T-cell (primary cell): ENCODE data around the gene ROBO2. TPM values are rescaled to one million over a fixed set of nuclear protein-coding genes. Genes with fewer than 3 reads are reported as not detected.

Source experiments
- ATAC-seq, 4 experiments: fragments of 200-7000 bp in 3 of 4; fragments of 150-1000 bp in 1 of 4; cut with Tn5 transposase; replicated peaks in 1 of 4; 1 replicate in 3 of 4; 2 replicates in 1 of 4; pipeline ENCODE4 v1.10.0; 2021; ENCODE audit warnings: moderate library complexity in 3 of 4, mild to moderate bottlenecking in 2 of 4, moderate number of reproducible peaks in 1 of 4
- CTCF ChIA-PET, 2 donors: fragments of 300-600 bp; sonication (Branson Sonifier 250); formaldehyde crosslinking; loops; one replicate each; lab custom pipeline; 2022; ENCODE audit warnings: antibody characterized with exemption in 2 of 2; lab: Charles Lee
- POLR2A ChIA-PET, 2 donors: fragments of 300-600 bp; sonication (Branson Sonifier 250); formaldehyde crosslinking; loops; one replicate each; lab custom pipeline; 2022; ENCODE audit warnings: antibody characterized with exemption in 2 of 2; lab: Charles Lee
- DNase-seq, 35 experiments: peaks; one replicate each; pipeline versions ENCODE4 v3.0.0 to v3.0.0-alpha.2; 2013 to 2023
- H3K27ac ChIP-seq: one replicate; pipeline ENCODE4 v1.5.1; 2013; ENCODE audit warnings: low read length
- H3K27me3 ChIP-seq, 2 experiments: replicated peaks in 1 of 2; 1 replicate in 1 of 2; 2 replicates in 1 of 2; pipeline versions ENCODE4 v1.6.1 to v1.7.0; 2013; ENCODE audit warnings: low read length in 1 of 2, mixed read lengths in 1 of 2; ENCODE audit not compliant: control insufficient read depth in 2 of 2, insufficient read depth in 2 of 2; ENCODE audit errors: extremely low read depth in 1 of 2
- H3K36me3 ChIP-seq, 2 donors: 1 replicate in 1 of 2; 2 replicates in 1 of 2; pipeline versions ENCODE4 v1.6.1 to v1.7.0; 2013; ENCODE audit warnings: low read length in 1 of 2; ENCODE audit not compliant: control insufficient read depth in 2 of 2, insufficient read depth in 1 of 2; ENCODE audit errors: extremely low read depth in 1 of 2
- H3K4me1 ChIP-seq, 2 experiments: 1 replicate in 1 of 2; 2 replicates in 1 of 2; pipeline versions ENCODE4 v1.6.1 to v1.7.0; 2013; ENCODE audit warnings: low read length in 2 of 2, mixed read lengths in 1 of 2; ENCODE audit not compliant: insufficient read depth in 2 of 2, control insufficient read depth in 1 of 2; ENCODE audit errors: extremely low read depth in 1 of 2
- H3K4me3 ChIP-seq, 2 donors: 1 replicate in 1 of 2; 2 replicates in 1 of 2; pipeline versions ENCODE4 v1.5.1 to v1.7.0; 2013; ENCODE audit warnings: mild to moderate bottlenecking in 2 of 2, low read length in 1 of 2, moderate library complexity in 1 of 2; ENCODE audit not compliant: control insufficient read depth in 1 of 2; ENCODE audit errors: extremely low read depth in 1 of 2
- H3K9me3 ChIP-seq: 2 replicates; pipeline ENCODE4 v1.7.0; 2013
- H3K27ac Mint-ChIP-seq, 2 donors: one replicate each; pipeline ENCODE4 v1.8.0; 2020 to 2021; ENCODE audit warnings: mild to moderate bottlenecking in 2 of 2, mixed read lengths in 2 of 2
- H3K27me3 Mint-ChIP-seq, 2 donors: one replicate each; pipeline ENCODE4 v1.8.0; 2021 to 2022; ENCODE audit warnings: mixed read lengths in 2 of 2
- H3K36me3 Mint-ChIP-seq: one replicate; pipeline ENCODE4 v1.8.0; 2021; ENCODE audit warnings: mixed read lengths
- H3K4me1 Mint-ChIP-seq, 3 donors: one replicate each; pipeline ENCODE4 v1.8.0; 2020 to 2022; ENCODE audit warnings: mixed read lengths in 3 of 3, mild to moderate bottlenecking in 1 of 3
- H3K4me3 Mint-ChIP-seq, 3 donors: one replicate each; pipeline ENCODE4 v1.8.0; 2020 to 2022; ENCODE audit warnings: mild to moderate bottlenecking in 3 of 3, mixed read lengths in 3 of 3, moderate library complexity in 3 of 3
- H3K9me3 Mint-ChIP-seq, 3 donors: one replicate each; pipeline ENCODE4 v1.8.0; 2020 to 2022; ENCODE audit warnings: mixed read lengths in 3 of 3
- whole genome bisulfite sequencing: methylation state at CpG from one replicate; pipeline ENCODE4 v1.1.5; 2013; ENCODE audit warnings: missing lambda C conversion rate; ENCODE audit not compliant: insufficient coverage; 5-methylcytosine and 5-hydroxymethylcytosine counted together
- total RNA-seq, 35 experiments: library from RNA in 6 of 35; stranded (reverse) in 6 of 35; fragments of 120-200 nt in 1 of 35; gene quantifications; one replicate each; pipeline versions ENCODE4 v1.2.1 to v1.2.4 and lab custom pipeline; 2013 to 2026

Gene ROBO2
- total RNA-seq, 5 donors from 2014 or later (not counting 1 experiment from before 2014, with no cell fraction given) = not detected

DNA sequence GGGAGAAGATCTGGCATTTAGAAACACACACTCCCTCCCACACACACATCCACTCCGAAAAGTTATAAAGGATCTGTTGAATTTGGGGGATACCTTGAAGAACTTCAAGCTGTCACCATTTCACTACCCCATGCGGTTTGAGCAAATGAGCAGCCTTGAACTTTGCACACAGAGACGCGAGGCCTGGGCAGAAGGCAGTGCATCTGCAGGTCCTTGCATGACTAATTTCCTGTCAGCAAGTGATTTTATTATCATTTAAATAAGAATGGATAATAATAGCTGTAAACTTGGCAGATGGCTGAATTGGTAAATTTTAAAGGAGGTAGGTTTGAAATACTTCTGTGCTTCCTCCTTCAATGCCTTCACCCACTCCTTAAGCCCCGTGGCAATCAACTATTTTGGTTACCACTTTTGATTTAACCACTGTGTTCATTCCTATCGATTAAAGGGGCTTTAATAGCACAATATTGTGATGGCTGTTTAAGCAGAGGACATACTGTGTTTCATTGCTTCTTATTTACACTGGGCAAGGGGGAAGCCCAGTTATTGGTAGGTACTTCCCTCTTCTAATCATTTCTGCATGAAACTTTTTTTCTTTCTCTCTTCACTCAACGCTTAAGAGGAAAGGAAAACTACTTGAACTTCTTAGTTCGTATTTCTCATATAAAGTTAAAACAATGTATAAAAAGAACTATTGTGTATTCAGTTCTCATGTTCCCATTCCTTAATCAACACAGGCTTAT is 108.1 kb downstream of the ROBO2 start:
- DNase-seq (no peak), ATAC-seq (no peak)
- Mint-ChIP-seq H3K9me3 (peaks cover 4 to 25% (median 13%) of the 10 kb centered on the region in 3 donors), H3K27me3 (no peaks in the 10 kb centered on the region), H3K36me3 (no peaks in the 10 kb centered on the region), H3K27ac (no peak overlapping the region), H3K4me3 (no peak overlapping the region), H3K4me1 (no peaks in the 10 kb centered on the region)
- WGBS = 100% methylated on average over 2 of the region's 8 CpGs
- Histone ChIP-seq H3K36me3 (no peaks in the 10 kb centered on the region), H3K27me3 (no peaks in the 10 kb centered on the region), H3K4me1 (no peaks in the 10 kb centered on the region), H3K9me3 (no peaks in the 10 kb centered on the region), H3K27ac (no peak overlapping the region), H3K4me3 (no peak overlapping the region)
- CTCF ChIA-PET = no interaction called here
- POLR2A ChIA-PET = no interaction called here

DNA sequence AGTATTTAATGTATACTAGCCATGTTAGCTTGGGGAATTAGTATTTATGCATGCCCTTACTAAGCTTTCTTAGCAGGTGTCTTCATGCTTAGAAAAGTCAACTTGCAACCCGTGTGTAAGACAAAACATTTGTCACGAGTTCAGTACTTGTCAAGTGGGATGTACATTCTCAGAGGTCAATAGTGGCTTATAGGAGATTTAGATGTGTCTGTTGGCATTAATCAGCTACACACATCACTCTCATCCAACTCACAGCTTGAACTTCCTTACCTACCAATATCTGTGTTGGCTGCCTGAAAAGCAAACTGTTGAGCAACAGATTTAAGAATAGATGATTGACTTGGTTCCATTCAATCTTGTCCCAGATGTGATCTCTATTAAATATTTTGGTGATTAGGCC is 109.5 kb downstream of the ROBO2 start:
- Mint-ChIP-seq H3K27ac (no peak overlapping the region), H3K36me3 (no peaks in the 10 kb centered on the region)
- POLR2A ChIA-PET = no interaction called here

DNA sequence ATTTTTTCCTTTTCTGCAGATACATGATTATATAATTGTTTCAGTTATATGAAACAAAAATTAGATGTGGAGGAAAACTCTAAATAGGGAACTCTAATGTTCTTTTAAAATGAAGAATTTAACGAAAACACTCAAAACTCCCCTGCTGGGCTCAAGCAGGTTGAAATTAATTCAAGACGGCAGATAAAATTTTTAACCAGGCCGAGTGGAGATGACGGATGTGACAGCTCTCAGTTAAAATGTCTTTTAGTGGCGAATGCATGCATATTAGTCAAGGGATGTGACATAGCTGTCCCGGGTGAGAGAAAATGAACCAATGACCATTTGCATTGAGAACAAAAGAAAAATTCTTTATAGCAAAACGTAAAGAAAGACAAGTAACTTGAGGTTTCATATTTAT is 110.1 kb downstream of the ROBO2 start:
- Histone ChIP-seq H3K36me3 (no peaks in the 10 kb centered on the region), H3K9me3 (no peaks in the 10 kb centered on the region), H3K27ac (no peak overlapping the region), H3K4me3 (no peak overlapping the region), H3K27me3 (no peaks in the 10 kb centered on the region), H3K4me1 (no peaks in the 10 kb centered on the region)
- ChIA-PET CTCF (no interaction called here), POLR2A (no interaction called here)
- Mint-ChIP-seq H3K4me3 (no peak overlapping the region), H3K9me3 (peaks cover 4 to 26% (median 12%) of the 10 kb centered on the region in 3 donors), H3K27ac (no peak overlapping the region), H3K4me1 (no peaks in the 10 kb centered on the region), H3K36me3 (no peaks in the 10 kb centered on the region), H3K27me3 (no peaks in the 10 kb centered on the region)
- WGBS = 92% methylated on average over 5 of the region's 7 CpGs
- ATAC-seq (no peak), DNase-seq (no peak)

More for the DNA sequence above, 109.5 kb downstream of the ROBO2 start:
- Histone ChIP-seq H3K9me3 (no peaks in the 10 kb centered on the region), H3K27ac (no peak overlapping the region), H3K36me3 (no peaks in the 10 kb centered on the region), H3K4me3 (no peak overlapping the region), H3K4me1 (no peaks in the 10 kb centered on the region), H3K27me3 (no peaks in the 10 kb centered on the region)
- no CpG with 5 or more reads among the region's 2 CpGs for WGBS
- Mint-ChIP-seq H3K4me1 (no peaks in the 10 kb centered on the region), H3K9me3 (peaks cover 4 to 20% (median 12%) of the 10 kb centered on the region in 3 donors), H3K4me3 (no peak overlapping the region), H3K27me3 (no peaks in the 10 kb centered on the region)
- CTCF ChIA-PET = no interaction called here
- no peak for DNase-seq
- no peak for ATAC-seq

DNA sequence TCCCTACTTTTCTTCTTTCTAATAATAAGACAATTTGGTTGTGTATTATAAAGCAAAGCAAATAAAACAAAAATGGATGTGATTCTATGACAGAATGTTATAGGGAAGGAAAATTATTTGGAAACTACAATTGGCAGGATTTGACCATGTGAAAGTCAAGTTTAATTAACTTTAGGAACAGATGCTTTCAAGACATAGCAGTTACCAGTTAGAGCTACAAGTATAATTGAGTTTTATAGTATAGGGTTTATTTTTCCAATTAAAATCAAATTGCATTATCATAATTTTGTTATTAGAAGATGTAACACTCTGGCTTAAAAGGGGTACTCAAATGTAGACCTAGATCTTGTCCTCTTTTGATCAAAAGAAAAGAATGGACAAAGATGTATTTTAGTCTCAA is 110.9 kb downstream of the ROBO2 start:
- no peak overlapping the region for H3K4me3 ChIP-seq
- Mint-ChIP-seq H3K27ac (no peak overlapping the region), H3K36me3 (no peaks in the 10 kb centered on the region), H3K27me3 (no peaks in the 10 kb centered on the region), H3K4me1 (no peaks in the 10 kb centered on the region), H3K4me3 (no peak overlapping the region), H3K9me3 (peaks cover 4 to 27% (median 14%) of the 10 kb centered on the region in 3 donors)
- H3K9me3 ChIP-seq = no peaks in the 10 kb centered on the region
- ATAC-seq (no peak), DNase-seq (no peak)
- no peaks in the 10 kb centered on the region for H3K27me3 ChIP-seq
- H3K27ac ChIP-seq = no peak overlapping the region
- no peaks in the 10 kb centered on the region for H3K4me1 ChIP-seq
- ChIA-PET CTCF (no interaction called here), POLR2A (no interaction called here)
- no peaks in the 10 kb centered on the region for H3K36me3 ChIP-seq

DNA sequence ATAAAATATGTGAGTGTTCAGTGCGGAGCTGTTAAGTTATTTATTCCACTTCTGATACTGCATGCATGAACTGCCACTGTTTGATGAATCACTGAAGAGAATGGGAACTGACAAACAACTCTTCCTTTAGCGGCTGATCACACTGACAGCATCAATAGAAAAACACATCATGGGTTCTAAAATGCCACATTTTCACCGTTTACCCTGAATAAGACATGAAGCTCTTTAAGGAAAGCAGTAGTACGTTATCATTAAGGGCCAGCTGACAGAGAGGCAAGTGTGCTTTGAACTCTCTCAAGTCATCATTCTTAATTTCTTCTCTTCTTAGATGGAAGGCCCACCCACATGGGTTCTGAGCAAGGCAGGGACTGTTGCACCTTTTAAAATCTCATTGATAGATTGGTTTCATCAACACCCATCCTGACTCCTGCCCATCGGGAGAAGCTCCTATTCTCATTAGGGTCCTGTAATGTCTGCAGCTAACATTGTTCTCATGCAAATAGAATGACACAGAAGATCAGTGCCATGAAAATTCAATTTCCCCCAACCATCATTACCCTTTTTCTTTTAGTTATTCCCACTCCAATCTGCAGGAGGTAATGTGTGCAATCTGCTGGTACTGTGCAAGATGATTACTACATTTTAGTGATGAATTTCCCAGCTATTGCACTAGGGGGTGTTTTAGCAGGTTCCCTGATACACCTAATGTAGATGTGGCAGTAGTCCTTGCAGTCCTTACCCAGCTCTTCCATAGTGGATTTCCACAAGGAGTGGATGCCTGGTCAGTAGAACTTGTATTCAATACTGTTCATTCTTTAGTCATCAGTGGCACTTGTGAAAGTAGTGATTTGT is 119.1 kb downstream of the ROBO2 start:
- no peaks in the 10 kb centered on the region for H3K4me1 Mint-ChIP-seq
- H3K27ac Mint-ChIP-seq = no peak overlapping the region
- no peak overlapping the region for H3K27ac ChIP-seq
- POLR2A ChIA-PET = interaction anchor here in 1 of 2 donors (0.6 kb wide), 1 partner anchor 93 kb away, joined by 3 read pairs; no protein-coding TSS in a partner anchor
- ATAC-seq (no peak), DNase-seq (no peak)
- H3K9me3 Mint-ChIP-seq = peaks cover 0 to 29% (median 15%) of the 10 kb centered on the region in 3 donors
- no peaks in the 10 kb centered on the region for H3K36me3 ChIP-seq
- no peak overlapping the region for H3K4me3 Mint-ChIP-seq
- H3K9me3 ChIP-seq = no peaks in the 10 kb centered on the region
- H3K4me1 ChIP-seq = no peaks in the 10 kb centered on the region
- H3K4me3 ChIP-seq = no peak overlapping the region
- WGBS = 55% methylated on average over 3 of the region's 5 CpGs
- CTCF ChIA-PET = no interaction called here
- H3K27me3 Mint-ChIP-seq = no peaks in the 10 kb centered on the region
- no peaks in the 10 kb centered on the region for H3K27me3 ChIP-seq
- no peaks in the 10 kb centered on the region for H3K36me3 Mint-ChIP-seq

DNA sequence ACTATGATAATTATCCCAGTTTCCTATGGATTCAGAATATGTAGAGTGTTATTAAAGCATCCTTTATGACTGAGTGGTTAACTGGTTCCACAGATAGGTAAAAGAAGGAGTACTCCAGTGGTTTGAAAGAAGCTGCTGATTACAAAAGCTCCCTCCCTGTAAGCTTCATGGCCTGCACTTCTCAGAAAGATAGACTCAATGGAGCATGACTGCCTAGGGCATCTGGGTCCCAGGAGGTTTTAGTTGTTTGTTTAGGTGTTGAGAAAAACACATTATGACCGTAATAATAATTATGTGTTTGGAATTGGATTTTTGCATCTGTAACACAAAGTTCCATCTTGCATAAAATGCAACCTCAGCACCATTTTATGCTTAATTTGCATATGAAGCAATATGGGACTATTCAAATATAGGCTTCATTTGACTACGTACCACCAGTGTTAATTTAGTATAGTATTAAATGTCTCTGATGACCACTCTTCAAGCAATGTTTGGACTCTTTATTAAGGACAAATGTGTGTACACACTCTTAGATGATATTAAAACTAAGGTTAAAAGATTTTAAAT is 121.1 kb downstream of the ROBO2 start:
- Mint-ChIP-seq H3K27me3 (no peaks in the 10 kb centered on the region), H3K4me3 (no peak overlapping the region), H3K9me3 (peaks cover 0 to 20% (median 10%) of the 10 kb centered on the region in 3 donors), H3K27ac (no peak overlapping the region), H3K36me3 (no peaks in the 10 kb centered on the region), H3K4me1 (no peaks in the 10 kb centered on the region)
- DNase-seq (no peak), ATAC-seq (no peak)
- Histone ChIP-seq H3K4me1 (no peaks in the 10 kb centered on the region), H3K9me3 (no peaks in the 10 kb centered on the region), H3K4me3 (no peak overlapping the region), H3K27ac (no peak overlapping the region), H3K27me3 (no peaks in the 10 kb centered on the region), H3K36me3 (no peaks in the 10 kb centered on the region)
- no CpG with 5 or more reads among the region's 2 CpGs for WGBS
- ChIA-PET POLR2A (no interaction called here), CTCF (no interaction called here)
